CD4-positive, alpha-beta memory T cell (primary cell): Measurements from ENCODE around the gene UBLCP1. TPM values are rescaled to one million over a fixed set of nuclear protein-coding genes. Genes with fewer than 3 reads are reported as not detected.

Experiments used
- CTCF ChIA-PET: fragments of 350-600 bp; sonication (Branson Sonifier 250); formaldehyde crosslinking; loops from one replicate; lab custom pipeline; 2021; ENCODE audit warnings: inconsistent platforms; ENCODE audit not compliant: partially characterized antibody; lab: Charles Lee
- POLR2A ChIA-PET: fragments of 350-600 bp; sonication (Branson Sonifier 250); formaldehyde crosslinking; loops from one replicate; lab custom pipeline; 2021; ENCODE audit not compliant: partially characterized antibody; lab: Charles Lee
- DNase-seq, 5 donors: peaks; one replicate each; pipeline versions ENCODE4 v3.0.0 to v3.0.0-alpha.2; 2020 to 2022; ENCODE audit warnings: mixed read lengths in 1 of 5
- H3K27ac ChIP-seq: one replicate; pipeline ENCODE4 v1.7.0; 2013; ENCODE audit warnings: low read depth, low read length
- H3K27me3 ChIP-seq: 2 replicates; pipeline ENCODE4 v1.7.0; 2013; ENCODE audit warnings: mild to moderate bottlenecking, low read length, moderate library complexity; ENCODE audit not compliant: insufficient read depth
- H3K36me3 ChIP-seq: 2 replicates; pipeline ENCODE4 v1.7.0; 2013; ENCODE audit warnings: mild to moderate bottlenecking, low read length, moderate library complexity; ENCODE audit not compliant: insufficient read depth
- H3K4me1 ChIP-seq: 2 replicates; pipeline ENCODE4 v1.7.0; 2013; ENCODE audit warnings: mild to moderate bottlenecking, low read length, moderate library complexity; ENCODE audit not compliant: insufficient read depth
- H3K4me3 ChIP-seq, 2 donors: one replicate each; pipeline ENCODE4 v1.7.0; 2013; ENCODE audit warnings: low read length in 2 of 2, mild to moderate bottlenecking in 1 of 2
- H3K9me3 ChIP-seq, 2 donors: one replicate each; pipeline ENCODE4 v1.7.0; 2013; ENCODE audit warnings: low read length in 2 of 2, control low read depth in 1 of 2; ENCODE audit not compliant: control insufficient read depth in 1 of 2
- H3K27ac Mint-ChIP-seq, 7 donors: one replicate each; pipeline ENCODE4 v1.8.0; 2020 to 2021; ENCODE audit warnings: mixed read lengths in 7 of 7, mild to moderate bottlenecking in 6 of 7, inconsistent platforms in 3 of 7, moderate library complexity in 3 of 7
- H3K27me3 Mint-ChIP-seq, 2 donors: one replicate each; pipeline ENCODE4 v1.8.0; 2020 to 2021; ENCODE audit warnings: mixed read lengths in 2 of 2
- H3K36me3 Mint-ChIP-seq, 2 donors: one replicate each; pipeline ENCODE4 v1.8.0; 2020 to 2021; ENCODE audit warnings: mixed read lengths in 2 of 2, inconsistent platforms in 1 of 2, mild to moderate bottlenecking in 1 of 2
- H3K4me1 Mint-ChIP-seq, 4 donors: one replicate each; pipeline ENCODE4 v1.8.0; 2020 to 2021; ENCODE audit warnings: mixed read lengths in 4 of 4, mild to moderate bottlenecking in 1 of 4
- H3K4me3 Mint-ChIP-seq, 8 donors: one replicate each; pipeline ENCODE4 v1.8.0; 2020 to 2021; ENCODE audit warnings: mixed read lengths in 8 of 8, mild to moderate bottlenecking in 7 of 8, moderate library complexity in 6 of 8, inconsistent platforms in 3 of 8
- H3K9me3 Mint-ChIP-seq, 8 donors: one replicate each; pipeline ENCODE4 v1.8.0; 2020 to 2021; ENCODE audit warnings: mixed read lengths in 8 of 8, mild to moderate bottlenecking in 5 of 8, inconsistent platforms in 3 of 8, moderate library complexity in 1 of 8
- intact Hi-C: fragments of 100-400 bp; cut with micrococcal nuclease; formaldehyde crosslinking; loops from one replicate; pipeline ENCODE4 v1.15.1; 2023
- polyA plus RNA-seq, 2 donors: library from polyadenylated mRNA; unstranded; fragments of 300-500 nt; fragmentation: Illumina TruSeq; gene quantifications; one replicate each; pipeline ENCODE4 v1.2.3, GENCODE V29; 2021
- total RNA-seq, 2 experiments: library from RNA; stranded (reverse); gene quantifications; one replicate each; pipeline ENCODE4 v1.2.3, GENCODE V29; 2021

The UBLCP1 gene, protein sequence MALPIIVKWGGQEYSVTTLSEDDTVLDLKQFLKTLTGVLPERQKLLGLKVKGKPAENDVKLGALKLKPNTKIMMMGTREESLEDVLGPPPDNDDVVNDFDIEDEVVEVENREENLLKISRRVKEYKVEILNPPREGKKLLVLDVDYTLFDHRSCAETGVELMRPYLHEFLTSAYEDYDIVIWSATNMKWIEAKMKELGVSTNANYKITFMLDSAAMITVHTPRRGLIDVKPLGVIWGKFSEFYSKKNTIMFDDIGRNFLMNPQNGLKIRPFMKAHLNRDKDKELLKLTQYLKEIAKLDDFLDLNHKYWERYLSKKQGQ
- total RNA-seq (10 to 100 TPM; 31.6 to 33.4 TPM), polyA plus RNA-seq (10 to 100 TPM; 51.5 to 62.0 TPM)

DNA sequence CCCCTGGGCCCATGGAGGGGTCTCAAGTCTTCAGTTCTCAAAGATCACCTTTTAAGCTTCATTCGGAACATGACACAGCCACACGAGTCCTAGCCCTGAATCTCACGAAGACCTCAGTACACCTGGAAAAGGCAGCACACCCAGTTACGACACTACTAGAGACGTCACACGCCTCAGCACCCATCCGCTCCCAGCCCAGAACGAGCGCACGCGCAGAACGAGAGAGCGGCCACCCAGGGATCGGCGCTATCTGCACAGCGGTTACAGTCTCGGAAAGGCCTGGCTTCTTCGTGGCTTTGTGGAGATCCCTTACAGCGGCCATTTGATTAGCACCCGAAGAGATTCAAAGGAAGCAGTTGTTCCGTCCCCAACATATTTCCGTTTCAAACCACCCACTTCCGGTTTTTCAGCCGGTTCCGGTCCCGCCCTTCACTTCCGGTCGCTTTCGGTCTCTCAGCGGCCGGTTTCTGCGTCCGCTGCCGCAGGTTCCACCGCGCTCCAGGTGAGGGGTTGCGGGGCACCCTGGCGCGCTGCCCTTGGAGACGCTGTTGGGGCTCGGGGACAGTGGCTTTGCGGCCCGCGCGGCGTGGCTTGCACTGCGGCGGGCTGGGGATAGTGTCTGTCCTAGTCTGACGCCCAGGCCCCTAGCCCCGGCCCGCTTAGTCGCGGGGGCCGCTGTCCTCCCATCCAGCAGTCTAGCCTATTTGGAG, at the start of gene UBLCP1:
Gene UBLCP1 (plus strand): TSS at position 432 of the 710 bp plus-strand sequence. CDS start 5,626 bp downstream, outside the sequence.
- peaks cover 26 to 34% of the 10 kb centered on the region in 2 donors for H3K36me3 Mint-ChIP-seq
- peak; percentile 82 to 87 (median 86) for DNase-seq
- Histone ChIP-seq H3K27me3 (no peaks in the 10 kb centered on the region), H3K4me3 (peak within 1 kb of the TSS; percentile 67 to 75), H3K4me1 (peaks cover 27% of the 10 kb centered on the region), H3K9me3 (no peaks in the 10 kb centered on the region), H3K27ac (peak within 1 kb of the TSS; percentile 89), H3K36me3 (no peaks in the 10 kb centered on the region)
- H3K9me3 Mint-ChIP-seq: peaks cover 0 to 8% (median 3%) of the 10 kb centered on the region in 8 donors
- H3K27ac Mint-ChIP-seq: peak within 1 kb of the TSS; percentile 96 to 100 (median 99)
- POLR2A ChIA-PET: interaction anchor here (0.8 to 2.8 kb wide), 13 partner anchors 11 to 746 kb away, joined by 3 to 29 read pairs (median 6); partner anchors contain the start of gene TTC1
- intact Hi-C loops: loop anchor here (1.0 to 10.0 kb wide), 5 partner anchors 55 to 854 kb away; partner anchors contain the start of genes PWWP2A and TTC1
- H3K4me1 Mint-ChIP-seq: peaks cover 34 to 66% (median 46%) of the 10 kb centered on the region in 4 donors
- H3K27me3 Mint-ChIP-seq: no peaks in the 10 kb centered on the region
- CTCF ChIA-PET: interaction anchor here (1.3 to 1.7 kb wide), 4 partner anchors 106 to 180 kb away, joined by 3 to 7 read pairs (median 4); no protein-coding TSS in a partner anchor
- peak within 1 kb of the TSS; percentile 98 to 99 (median 98) for H3K4me3 Mint-ChIP-seq

DNA sequence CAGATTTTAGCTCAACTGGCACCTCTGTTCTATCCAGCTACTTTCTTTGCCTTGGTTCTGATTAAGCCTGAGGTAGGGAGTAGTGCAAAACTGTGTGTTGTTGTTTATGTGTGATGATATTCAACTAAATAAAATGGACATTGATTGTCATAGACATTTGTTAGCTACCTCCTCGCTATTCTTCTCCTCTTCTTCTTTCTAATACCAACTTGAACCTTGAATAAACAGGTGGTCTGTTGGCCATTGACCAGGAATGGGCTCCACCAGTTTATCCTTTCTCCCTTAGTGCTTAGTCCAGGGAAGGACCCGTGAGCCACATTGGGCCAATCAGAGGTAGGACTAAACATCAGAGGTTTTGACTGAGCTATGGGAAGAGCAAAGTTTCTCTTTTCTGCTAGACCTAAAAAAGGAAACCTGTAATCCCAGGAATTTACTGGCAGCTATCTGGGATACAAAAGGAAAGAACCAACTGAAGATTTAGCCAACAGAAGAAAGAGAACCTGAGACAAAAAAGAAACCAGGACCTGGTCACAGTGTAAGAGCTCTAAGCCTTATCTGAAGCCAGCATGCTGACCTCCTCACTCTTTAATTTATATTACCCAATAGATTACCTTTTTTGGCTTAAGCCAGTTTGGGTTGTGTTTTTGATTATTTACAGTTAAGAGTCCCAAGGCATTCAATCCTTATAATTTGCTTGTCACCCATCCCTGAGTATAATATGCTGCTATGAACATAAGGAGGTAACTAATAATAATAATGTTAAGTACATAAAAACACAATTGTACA, 48.4 kb upstream of the UBLCP1 start:
- no peaks in the 10 kb centered on the region for H3K9me3 ChIP-seq
- Mint-ChIP-seq H3K27me3 (peaks cover 0 to 8% of the 10 kb centered on the region in 2 donors), H3K27ac (no peak overlapping the region), H3K4me1 (peaks cover 10 to 16% (median 13%) of the 10 kb centered on the region in 4 donors), H3K4me3 (no peak overlapping the region), H3K36me3 (peaks cover 0 to 2% of the 10 kb centered on the region in 2 donors), H3K9me3 (no peaks in the 10 kb centered on the region)
- ChIA-PET CTCF (interaction anchor here (1.0 to 2.1 kb wide), 3 partner anchors 8 to 773 kb away, joined by 4 to 5 read pairs (median 5); no protein-coding TSS in a partner anchor), POLR2A (interaction anchor here (0.7 to 1.1 kb wide), 2 partner anchors 16 to 48 kb away, joined by 3 to 4 read pairs; no protein-coding TSS in a partner anchor)
- H3K4me1 ChIP-seq: peaks cover 9% of the 10 kb centered on the region
- intact Hi-C loops: no loop called here
- DNase-seq: no peak
- H3K4me3 ChIP-seq: no peak overlapping the region
- H3K27ac ChIP-seq: no peak overlapping the region
- no peaks in the 10 kb centered on the region for H3K36me3 ChIP-seq
- H3K27me3 ChIP-seq: no peaks in the 10 kb centered on the region

DNA sequence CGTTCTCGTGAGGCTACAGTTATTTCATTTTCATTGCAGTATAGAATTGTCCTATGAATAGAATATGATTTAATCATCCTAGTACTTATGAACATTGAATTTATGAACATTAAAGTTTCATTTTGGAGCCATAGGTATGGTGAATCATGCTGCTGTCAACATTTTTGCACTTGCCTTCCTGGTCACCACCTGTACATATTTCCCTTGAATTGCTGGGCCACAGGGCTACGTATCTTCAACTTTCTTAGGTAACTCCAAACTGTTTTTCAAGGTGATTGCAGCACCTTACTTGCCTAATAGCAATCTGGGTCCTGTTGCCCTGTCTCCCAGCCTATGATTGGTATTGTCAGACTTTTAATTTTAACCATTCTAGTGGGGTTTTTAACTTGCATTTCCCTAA, 47.2 kb upstream of the UBLCP1 start:
- Histone ChIP-seq H3K4me3 (no peak overlapping the region), H3K9me3 (no peaks in the 10 kb centered on the region), H3K4me1 (no peaks in the 10 kb centered on the region), H3K27me3 (no peaks in the 10 kb centered on the region), H3K36me3 (no peaks in the 10 kb centered on the region), H3K27ac (no peak overlapping the region)
- Mint-ChIP-seq H3K9me3 (peaks cover 0 to 3% (median 0%) of the 10 kb centered on the region in 8 donors), H3K4me3 (no peak overlapping the region), H3K27ac (no peak overlapping the region), H3K36me3 (no peaks in the 10 kb centered on the region), H3K27me3 (peaks cover 0 to 8% of the 10 kb centered on the region in 2 donors), H3K4me1 (peaks cover 0 to 5% (median 1%) of the 10 kb centered on the region in 4 donors)
- ChIA-PET CTCF (no interaction called here), POLR2A (no interaction called here)
- no peak for DNase-seq
- intact Hi-C loops: no loop called here

DNA sequence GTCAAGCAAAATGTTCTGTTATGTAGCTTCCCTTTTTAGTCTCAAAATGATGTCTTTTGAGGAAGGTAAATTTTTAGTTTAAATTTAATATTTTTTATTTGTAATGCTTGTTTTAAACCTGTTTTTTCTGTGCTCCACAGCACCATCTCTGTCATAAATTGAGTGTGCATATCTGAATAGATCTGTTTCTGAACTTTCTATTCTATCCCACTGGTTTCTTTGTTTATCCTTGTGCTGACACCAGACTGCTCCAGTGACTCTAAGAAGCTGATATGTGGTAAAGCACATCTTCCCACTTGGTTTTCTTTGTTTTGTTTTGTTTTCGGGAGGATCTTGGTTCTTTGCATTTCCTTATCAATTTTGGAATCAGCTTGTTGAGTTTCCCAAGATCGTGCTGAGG, 46.6 kb upstream of the UBLCP1 start:
- Mint-ChIP-seq H3K27ac (peak overlapping the region in 1 of 7 donors; percentile 33), H3K4me1 (peaks cover 0 to 5% (median 1%) of the 10 kb centered on the region in 4 donors), H3K9me3 (peaks cover 0 to 3% (median 0%) of the 10 kb centered on the region in 8 donors), H3K4me3 (peak overlapping the region in 1 of 8 donors; percentile 61), H3K36me3 (no peaks in the 10 kb centered on the region), H3K27me3 (peaks cover 0 to 8% of the 10 kb centered on the region in 2 donors)
- ChIA-PET POLR2A (interaction anchor here (0.6 kb wide), 1 partner anchor 9 kb away, joined by 3 read pairs; no protein-coding TSS in a partner anchor), CTCF (no interaction called here)
- Histone ChIP-seq H3K36me3 (no peaks in the 10 kb centered on the region), H3K27ac (no peak overlapping the region), H3K4me1 (no peaks in the 10 kb centered on the region), H3K4me3 (no peak overlapping the region), H3K9me3 (no peaks in the 10 kb centered on the region), H3K27me3 (no peaks in the 10 kb centered on the region)
- intact Hi-C loops: no loop called here
- DNase-seq: no peak

DNA sequence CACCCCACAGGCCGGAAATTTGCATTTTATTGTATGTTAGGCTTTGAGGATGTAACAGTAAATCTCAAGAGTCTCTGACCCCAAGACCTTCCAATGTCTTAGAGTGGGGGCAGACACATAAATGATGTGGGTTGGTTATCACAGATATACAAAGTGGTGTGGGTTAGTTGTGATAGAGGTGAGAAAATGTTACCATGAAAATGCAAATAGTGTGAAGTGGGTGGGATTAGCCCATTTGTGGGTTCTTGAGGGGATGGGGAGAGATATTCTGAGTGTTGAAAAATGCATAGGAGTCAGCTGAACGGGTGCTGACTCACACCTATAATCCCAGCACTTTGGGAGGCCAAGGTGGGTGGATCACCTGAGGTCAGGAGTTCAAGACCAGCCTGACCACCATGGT, 45.9 kb upstream of the UBLCP1 start:
- no peak overlapping the region for H3K4me3 ChIP-seq
- intact Hi-C loops: no loop called here
- H3K4me3 Mint-ChIP-seq: no peak overlapping the region
- H3K4me1 ChIP-seq: no peaks in the 10 kb centered on the region
- H3K27ac Mint-ChIP-seq: peak overlapping the region in 1 of 7 donors; percentile 13
- H3K27ac ChIP-seq: no peak overlapping the region
- CTCF ChIA-PET: interaction anchor here (0.6 kb wide), 1 partner anchor 35 kb away, joined by 3 read pairs; no protein-coding TSS in a partner anchor
- peaks cover 0 to 3% (median 0%) of the 10 kb centered on the region in 8 donors for H3K9me3 Mint-ChIP-seq
- POLR2A ChIA-PET: interaction anchor here (0.6 kb wide), 1 partner anchor 10 kb away, joined by 3 read pairs; no protein-coding TSS in a partner anchor
- H3K4me1 Mint-ChIP-seq: peaks cover 0 to 5% (median 1%) of the 10 kb centered on the region in 4 donors
- no peaks in the 10 kb centered on the region for H3K9me3 ChIP-seq
- H3K36me3 Mint-ChIP-seq: no peaks in the 10 kb centered on the region
- DNase-seq: no peak
- peaks cover 0 to 8% of the 10 kb centered on the region in 2 donors for H3K27me3 Mint-ChIP-seq
- H3K36me3 ChIP-seq: no peaks in the 10 kb centered on the region
- H3K27me3 ChIP-seq: no peaks in the 10 kb centered on the region

DNA sequence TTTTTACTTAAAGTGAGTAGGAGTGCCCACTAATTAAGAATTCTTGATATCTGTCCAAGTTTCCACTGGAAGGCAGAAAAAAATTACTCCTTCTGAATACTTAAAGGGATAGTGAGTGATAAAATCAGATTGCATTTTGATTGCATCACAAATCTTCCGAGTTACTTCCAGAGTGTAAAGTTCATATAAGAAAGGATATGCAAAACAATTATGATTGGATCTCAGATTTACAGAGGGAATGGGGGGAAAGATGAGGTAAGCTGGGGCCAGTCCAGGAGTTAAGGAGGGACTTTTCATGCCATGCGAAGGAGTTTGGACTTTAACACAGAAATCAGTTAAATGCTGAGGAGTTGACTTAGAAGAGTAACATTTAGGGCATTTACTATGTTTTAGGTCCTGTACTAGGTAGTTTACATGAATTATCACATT, 44.5 kb upstream of the UBLCP1 start:
- Mint-ChIP-seq H3K4me3 (no peak overlapping the region), H3K36me3 (no peaks in the 10 kb centered on the region), H3K4me1 (peaks cover 0 to 5% (median 1%) of the 10 kb centered on the region in 4 donors), H3K27me3 (peaks cover 0 to 7% of the 10 kb centered on the region in 2 donors), H3K9me3 (peaks cover 0 to 3% (median 0%) of the 10 kb centered on the region in 8 donors), H3K27ac (no peak overlapping the region)
- Histone ChIP-seq H3K9me3 (no peaks in the 10 kb centered on the region), H3K27ac (no peak overlapping the region), H3K27me3 (no peaks in the 10 kb centered on the region), H3K4me1 (no peaks in the 10 kb centered on the region), H3K4me3 (no peak overlapping the region), H3K36me3 (no peaks in the 10 kb centered on the region)
- no peak for DNase-seq
- intact Hi-C loops: no loop called here
- CTCF ChIA-PET: no interaction called here
- POLR2A ChIA-PET: no interaction called here
